ENCODE results near the gene FKBP5.

The FKBP5 gene

DNA sequence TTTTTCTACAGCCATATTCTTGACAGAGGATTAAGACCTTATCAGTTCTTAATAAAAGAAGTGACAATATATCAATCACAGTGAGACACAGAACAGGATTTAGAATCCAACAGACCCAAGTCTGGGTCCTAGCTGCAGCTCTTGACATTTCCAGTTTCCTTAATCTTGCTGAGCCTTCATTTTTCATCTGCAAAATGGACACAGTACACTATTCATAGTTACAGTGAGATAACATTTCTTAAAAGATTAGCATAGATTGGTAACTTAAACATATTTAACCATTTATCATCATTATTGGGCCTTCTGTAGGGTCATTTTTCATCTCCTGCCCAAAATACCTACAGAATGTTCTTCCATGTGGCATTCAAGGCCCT, 45.6 kb downstream of the FKBP5 start:
- Histone ChIP-seq H3K27ac (ENCODE audit: low read length) (no peak overlapping the region), H3K4me3 (ENCODE audit: low read length) (no peak overlapping the region), H3K79me2 (ENCODE audit: low read length) (no peaks in the 10 kb centered on the region), H3K27me3 (replicated peaks; ENCODE audit: insufficient read depth, low read length) (no peaks in the 10 kb centered on the region), H2AFZ (ENCODE audit: low read length) (no peak overlapping the region), H3F3A (ENCODE audit: insufficient read depth, low read length) (no peaks in the 10 kb centered on the region), H3K9ac (ENCODE audit: low read length) (no peak overlapping the region), H3K4me2 (ENCODE audit: low read depth, low read length) (no peak overlapping the region), H3K36me3 (replicated peaks; ENCODE audit: insufficient read depth, low read length) (no peaks in the 10 kb centered on the region), H3K9me3 (replicated peaks; ENCODE audit: insufficient read depth, low read length) (no peaks in the 10 kb centered on the region), H3K4me1 (ENCODE audit: low read length) (no peaks in the 10 kb centered on the region), H3K9me2 (replicated peaks; ENCODE audit: insufficient read depth, low read length) (no peaks in the 10 kb centered on the region), H4K20me1 (ENCODE audit: insufficient read depth, low read length) (no peaks in the 10 kb centered on the region)
- DNase-seq = no peak
- no peak for TF ChIP-seq EZH2 (optimal IDR thresholded peaks at IDR 0.05; ENCODE audit: low read depth, low read length)
- no peak for TF ChIP-seq EZH2phosphoT487 (IDR thresholded peaks at IDR 0.05; ENCODE audit: low read length)
- TF ChIP-seq, protein P1, sequence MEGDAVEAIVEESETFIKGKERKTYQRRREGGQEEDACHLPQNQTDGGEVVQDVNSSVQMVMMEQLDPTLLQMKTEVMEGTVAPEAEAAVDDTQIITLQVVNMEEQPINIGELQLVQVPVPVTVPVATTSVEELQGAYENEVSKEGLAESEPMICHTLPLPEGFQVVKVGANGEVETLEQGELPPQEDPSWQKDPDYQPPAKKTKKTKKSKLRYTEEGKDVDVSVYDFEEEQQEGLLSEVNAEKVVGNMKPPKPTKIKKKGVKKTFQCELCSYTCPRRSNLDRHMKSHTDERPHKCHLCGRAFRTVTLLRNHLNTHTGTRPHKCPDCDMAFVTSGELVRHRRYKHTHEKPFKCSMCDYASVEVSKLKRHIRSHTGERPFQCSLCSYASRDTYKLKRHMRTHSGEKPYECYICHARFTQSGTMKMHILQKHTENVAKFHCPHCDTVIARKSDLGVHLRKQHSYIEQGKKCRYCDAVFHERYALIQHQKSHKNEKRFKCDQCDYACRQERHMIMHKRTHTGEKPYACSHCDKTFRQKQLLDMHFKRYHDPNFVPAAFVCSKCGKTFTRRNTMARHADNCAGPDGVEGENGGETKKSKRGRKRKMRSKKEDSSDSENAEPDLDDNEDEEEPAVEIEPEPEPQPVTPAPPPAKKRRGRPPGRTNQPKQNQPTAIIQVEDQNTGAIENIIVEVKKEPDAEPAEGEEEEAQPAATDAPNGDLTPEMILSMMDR (IDR thresholded peaks at IDR 0.05; ENCODE audit: low read length) = no peak

DNA sequence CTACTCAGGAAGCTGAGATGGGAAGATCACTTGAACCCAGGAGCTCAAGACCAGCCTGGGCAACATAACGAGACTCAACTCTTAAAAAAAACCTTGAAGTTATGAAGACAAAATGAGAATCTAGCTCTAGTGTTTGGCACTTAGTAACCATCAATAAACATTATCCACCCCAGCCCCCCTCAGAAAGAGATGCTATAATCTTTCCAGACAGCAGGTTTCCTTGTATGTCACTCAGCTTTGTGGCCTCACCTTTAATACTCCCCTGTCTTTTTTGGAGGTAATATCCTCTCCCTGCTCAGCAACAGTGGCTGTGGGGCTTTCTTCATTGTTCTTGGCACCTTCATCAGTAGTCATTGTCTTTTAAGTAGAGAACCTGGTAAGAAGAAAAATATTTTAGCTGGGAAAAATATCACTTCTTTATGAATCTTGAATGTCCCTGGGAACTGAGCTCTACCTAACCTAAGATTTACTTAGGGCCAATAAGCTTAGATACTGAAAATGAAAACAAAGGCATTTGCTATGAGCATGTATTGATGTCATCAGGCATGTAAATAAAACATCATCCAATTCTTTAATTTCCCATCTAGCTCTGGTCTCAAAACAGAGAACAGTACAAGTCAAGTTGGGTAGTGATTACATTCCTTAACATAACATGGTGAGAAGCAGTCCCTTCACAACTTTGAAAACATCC, 46.1 kb downstream of the FKBP5 start:
- Histone ChIP-seq H3K27ac (ENCODE audit: low read length) (no peak overlapping the region), H3K9ac (ENCODE audit: low read length) (no peak overlapping the region), H3K9me2 (replicated peaks; ENCODE audit: insufficient read depth, low read length) (no peaks in the 10 kb centered on the region), H3K9me3 (replicated peaks; ENCODE audit: insufficient read depth, low read length) (no peaks in the 10 kb centered on the region), H3K27me3 (replicated peaks; ENCODE audit: insufficient read depth, low read length) (no peaks in the 10 kb centered on the region), H3K36me3 (replicated peaks; ENCODE audit: insufficient read depth, low read length) (no peaks in the 10 kb centered on the region), H3F3A (ENCODE audit: insufficient read depth, low read length) (no peaks in the 10 kb centered on the region), H3K4me1 (ENCODE audit: low read length) (no peaks in the 10 kb centered on the region), H4K20me1 (ENCODE audit: insufficient read depth, low read length) (no peaks in the 10 kb centered on the region), H3K4me3 (ENCODE audit: low read length) (no peak overlapping the region), H3K79me2 (ENCODE audit: low read length) (no peaks in the 10 kb centered on the region), H2AFZ (ENCODE audit: low read length) (no peak overlapping the region), H3K4me2 (ENCODE audit: low read depth, low read length) (no peak overlapping the region)
- TF ChIP-seq, protein P1 (IDR thresholded peaks at IDR 0.05; ENCODE audit: low read length) = no peak
- no peak for TF ChIP-seq EZH2 (optimal IDR thresholded peaks at IDR 0.05; ENCODE audit: low read depth, low read length)
- TF ChIP-seq EZH2phosphoT487 (IDR thresholded peaks at IDR 0.05; ENCODE audit: low read length) = no peak
- DNase-seq = no peak

DNA sequence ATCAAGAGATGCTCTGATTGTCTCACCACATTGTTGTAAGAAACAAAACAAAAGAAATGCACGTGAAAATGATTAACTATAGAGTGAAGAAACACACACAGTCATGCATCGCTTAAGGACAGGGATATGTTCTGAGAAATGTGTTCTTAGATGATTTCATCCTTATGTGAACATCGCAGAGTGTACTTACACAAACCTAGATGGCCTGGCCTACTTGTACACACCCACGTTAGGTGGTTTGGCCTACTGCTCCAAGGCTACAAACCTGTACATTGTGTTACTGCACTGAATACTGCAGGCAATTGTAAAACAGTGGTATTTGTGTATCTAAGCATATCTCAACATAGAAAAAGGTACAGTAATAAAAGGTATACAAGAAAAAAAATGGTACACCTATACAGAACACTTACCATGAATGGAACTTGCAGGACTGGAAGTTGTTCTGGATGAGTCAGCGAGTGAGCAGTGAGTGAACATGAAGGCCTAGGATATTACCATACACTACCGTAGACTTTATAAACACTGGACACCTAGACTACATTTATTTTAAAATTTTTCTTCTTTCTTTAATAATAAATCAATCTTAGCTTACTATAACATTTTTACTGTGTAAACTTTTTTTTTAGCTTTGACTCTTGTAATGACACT, 48.6 kb downstream of the FKBP5 start:
- Histone ChIP-seq H3K79me2 (ENCODE audit: low read length) (no peaks in the 10 kb centered on the region), H3K36me3 (replicated peaks; ENCODE audit: insufficient read depth, low read length) (no peaks in the 10 kb centered on the region)

More for the DNA sequence above, 48.6 kb downstream of the FKBP5 start:
- Histone ChIP-seq H3K9ac (ENCODE audit: low read length) (no peak overlapping the region), H3K4me2 (ENCODE audit: low read depth, low read length) (no peak overlapping the region), H3K27ac (ENCODE audit: low read length) (no peak overlapping the region), H3K9me2 (replicated peaks; ENCODE audit: insufficient read depth, low read length) (no peaks in the 10 kb centered on the region), H3K4me1 (ENCODE audit: low read length) (no peaks in the 10 kb centered on the region), H2AFZ (ENCODE audit: low read length) (no peak overlapping the region), H4K20me1 (ENCODE audit: insufficient read depth, low read length) (no peaks in the 10 kb centered on the region), H3K4me3 (ENCODE audit: low read length) (no peak overlapping the region), H3F3A (ENCODE audit: insufficient read depth, low read length) (no peaks in the 10 kb centered on the region), H3K27me3 (replicated peaks; ENCODE audit: insufficient read depth, low read length) (no peaks in the 10 kb centered on the region), H3K9me3 (replicated peaks; ENCODE audit: insufficient read depth, low read length) (no peaks in the 10 kb centered on the region)
- TF ChIP-seq, protein P1 (IDR thresholded peaks at IDR 0.05; ENCODE audit: low read length) = no peak
- TF ChIP-seq EZH2phosphoT487 (IDR thresholded peaks at IDR 0.05; ENCODE audit: low read length) = no peak
- no peak for TF ChIP-seq EZH2 (optimal IDR thresholded peaks at IDR 0.05; ENCODE audit: low read depth, low read length)
- DNase-seq = no peak

Measured in MM.1S (cell line).